GM21717 (cell line): ENCODE results near the gene ME2.
"Not testable (repeated sequence)": the region's sequence is repeated elsewhere in the genome, so short reads cannot be mapped to it uniquely, and the experiment has no call there.

ENCODE experiments used
- ATAC-seq: cut with Tn5 transposase; IDR thresholded peaks from one replicate; pipeline ENCODE4 v1.9.1; 2021; ENCODE audit warnings: mild to moderate bottlenecking, moderate library complexity; ENCODE audit not compliant: unreplicated experiment

Gene ME2

GRCh38 chr18:50878345-50879301, at the start of gene ME2:
Gene ME2, plus strand, starts transcription at chr18:50879118. Its CDS starts 16,703 bp downstream, at chr18:50895821.
- ATAC-seq, result peak; percentile 96

- no peak for ATAC-seq
These were observed 49.3 kb upstream of the ME2 start for GRCh38 chr18:50829644-50830043.

- ATAC-seq, result peak; percentile 61
These were observed 48.4 kb upstream of the ME2 start for GRCh38 chr18:50830544-50830943.

GRCh38 chr18:50832754-50833153, 46.2 kb upstream of the ME2 start:
- peak; percentile 78 for ATAC-seq

GRCh38 chr18:50833496-50833895, 45.4 kb upstream of the ME2 start:
- ATAC-seq, result not testable (repeated sequence)

- ATAC-seq, result no peak
These were observed 42.4 kb upstream of the ME2 start for GRCh38 chr18:50836521-50836957.

GRCh38 chr18:50839341-50839740, 39.6 kb upstream of the ME2 start:
- no peak for ATAC-seq

GRCh38 chr18:50839996-50840395, 38.9 kb upstream of the ME2 start:
- ATAC-seq, result no peak

GRCh38 chr18:50842846-50843245, 36.1 kb upstream of the ME2 start:
- ATAC-seq, result no peak

GRCh38 chr18:50844554-50844953, 34.4 kb upstream of the ME2 start:
- ATAC-seq, result no peak

- no peak for ATAC-seq
These were observed 34.0 kb upstream of the ME2 start for GRCh38 chr18:50844960-50845359.

- ATAC-seq, result no peak
These were observed 31.7 kb upstream of the ME2 start for GRCh38 chr18:50847192-50847591.

- ATAC-seq, result no peak
These were observed 30.8 kb upstream of the ME2 start for GRCh38 chr18:50848061-50848551.

- ATAC-seq, result no peak
These were observed 29.9 kb upstream of the ME2 start for GRCh38 chr18:50848991-50849390.

GRCh38 chr18:50849419-50849821, 29.5 kb upstream of the ME2 start:
- no peak for ATAC-seq

- no peak for ATAC-seq
These were observed 28.4 kb upstream of the ME2 start for GRCh38 chr18:50850307-50851065.

GRCh38 chr18:50853863-50854271, 25.1 kb upstream of the ME2 start:
- no peak for ATAC-seq

- no peak for ATAC-seq
These were observed 22.8 kb upstream of the ME2 start for GRCh38 chr18:50855976-50856757.

GRCh38 chr18:50857166-50857565, 21.8 kb upstream of the ME2 start:
- ATAC-seq, result not testable (repeated sequence)

GRCh38 chr18:50857694-50858093, 21.2 kb upstream of the ME2 start:
- ATAC-seq, result no peak
